Neuronal stem cell (in vitro differentiated cells): ENCODE measurements around the gene UNG. TPM values are rescaled to one million over a fixed set of nuclear protein-coding genes. Genes with fewer than 3 reads are reported as not detected.

Experiments
- DNase-seq: peaks from one replicate; pipeline ENCODE4 v3.0.0-alpha.2; 2013; ENCODE audit warnings: low spot score
- H2AFZ ChIP-seq: one replicate; pipeline ENCODE4 v1.6.1; 2013; ENCODE audit warnings: mild to moderate bottlenecking, low read length, inconsistent platforms
- H2AK5ac ChIP-seq: 2 replicates; pipeline ENCODE4 v1.6.1; 2013; ENCODE audit warnings: low read depth, mild to moderate bottlenecking, inconsistent platforms, low read length, moderate library complexity, mixed read lengths
- H2BK120ac ChIP-seq: 2 replicates; pipeline ENCODE4 v1.6.1; 2013; ENCODE audit warnings: low read depth, mild to moderate bottlenecking, inconsistent platforms, low read length, moderate library complexity, mixed read lengths
- H2BK12ac ChIP-seq: one replicate; pipeline ENCODE4 v1.6.1; 2013; ENCODE audit warnings: low read length, inconsistent platforms
- H2BK15ac ChIP-seq: 2 replicates; pipeline ENCODE4 v1.6.1; 2013; ENCODE audit warnings: mild to moderate bottlenecking, low read length, inconsistent platforms, mixed read lengths
- H2BK5ac ChIP-seq: one replicate; pipeline ENCODE4 v1.6.1; 2013; ENCODE audit warnings: inconsistent platforms, mild to moderate bottlenecking, low read length, moderate library complexity
- H3K14ac ChIP-seq: one replicate; pipeline ENCODE4 v1.6.1; 2013; ENCODE audit warnings: low read length, inconsistent platforms
- H3K18ac ChIP-seq: 2 replicates; pipeline ENCODE4 v1.6.1; 2013; ENCODE audit warnings: low read length, inconsistent platforms
- H3K23ac ChIP-seq: 2 replicates; pipeline ENCODE4 v1.6.1; 2013; ENCODE audit warnings: low read depth, mild to moderate bottlenecking, mixed read lengths, low read length, inconsistent platforms; ENCODE audit not compliant: poor library complexity
- H3K27ac ChIP-seq: replicated peaks from 3 replicates; pipeline ENCODE4 v1.5.1; 2013; ENCODE audit warnings: low read length, inconsistent platforms
- H3K27me3 ChIP-seq, 3 experiments: 2 replicates each; pipeline ENCODE4 v1.6.1; 2013; ENCODE audit warnings: low read length in 3 of 3, mild to moderate bottlenecking in 2 of 3, inconsistent platforms in 1 of 3, low read depth in 1 of 3, mixed read lengths in 1 of 3, moderate library complexity in 1 of 3; ENCODE audit not compliant: control insufficient read depth in 3 of 3, insufficient read depth in 3 of 3
- H3K36me3 ChIP-seq, 2 donors: replicated peaks in 1 of 2; 2 replicates each; pipeline ENCODE4 v1.6.1; 2013; ENCODE audit warnings: low read length in 2 of 2; ENCODE audit not compliant: control insufficient read depth in 2 of 2, insufficient read depth in 2 of 2
- H3K4ac ChIP-seq: 2 replicates; pipeline ENCODE4 v1.6.1; 2013; ENCODE audit warnings: inconsistent platforms, mild to moderate bottlenecking, low read length, moderate library complexity
- H3K4me1 ChIP-seq, 2 donors: 1 replicate in 1 of 2; 2 replicates in 1 of 2; pipeline ENCODE4 v1.6.1; 2013; ENCODE audit warnings: low read length in 2 of 2, low read depth in 1 of 2; ENCODE audit not compliant: control insufficient read depth in 2 of 2, insufficient read depth in 1 of 2
- H3K4me2 ChIP-seq: one replicate; pipeline ENCODE4 v1.6.1; 2013; ENCODE audit warnings: mild to moderate bottlenecking, low read length, inconsistent platforms; ENCODE audit not compliant: insufficient read depth, poor library complexity, severe bottlenecking
- H3K4me3 ChIP-seq, 2 donors: 2 replicates each; pipeline ENCODE4 v1.5.1; 2013; ENCODE audit warnings: low read length in 2 of 2, mild to moderate bottlenecking in 2 of 2, inconsistent platforms in 1 of 2, moderate library complexity in 1 of 2
- H3K79me1 ChIP-seq: one replicate; pipeline ENCODE4 v1.6.1; 2013; ENCODE audit warnings: low read depth, mild to moderate bottlenecking, inconsistent platforms, low read length, moderate library complexity
- H3K9ac ChIP-seq: one replicate; pipeline ENCODE4 v1.6.1; 2013; ENCODE audit warnings: mild to moderate bottlenecking, low read depth, low read length, inconsistent platforms; ENCODE audit not compliant: poor library complexity
- H3K9me3 ChIP-seq, 2 donors: replicated peaks in 1 of 2; 2 replicates each; pipeline versions ENCODE3 to v1.6.1; 2013; ENCODE audit warnings: low read length in 2 of 2, mild to moderate bottlenecking in 2 of 2, inconsistent platforms in 1 of 2, low read depth in 1 of 2, mixed read lengths in 1 of 2, moderate library complexity in 1 of 2; ENCODE audit not compliant: control insufficient read depth in 2 of 2, insufficient read depth in 1 of 2
- H4K8ac ChIP-seq: one replicate; pipeline ENCODE4 v1.6.1; 2013; ENCODE audit warnings: low read depth, mild to moderate bottlenecking, inconsistent platforms, low read length, moderate library complexity
- H4K91ac ChIP-seq: one replicate; pipeline ENCODE4 v1.6.1; 2013; ENCODE audit warnings: low read length, low read depth, mild to moderate bottlenecking, inconsistent platforms; ENCODE audit not compliant: poor library complexity
- WGBS, 2 donors: extraction: QIAGEN DNeasy Blood & Tissue Kit; methylation state at CpG; one replicate each; pipeline ENCODE4 v1.1.7; 2013; ENCODE audit warnings: missing lambda C conversion rate in 2 of 2, mixed read lengths in 1 of 2; ENCODE audit not compliant: insufficient read length in 2 of 2, insufficient replicate concordance in 1 of 2; ENCODE audit errors: extremely low coverage in 2 of 2; 5-methylcytosine and 5-hydroxymethylcytosine counted together
- small RNA-seq: library from polyadenylated mRNA; stranded (forward); fragments of <200 nt; extraction: miRNeasy Mini kit (QIAGEN cat#:217004); gene quantifications from one replicate; pipeline ENCODE3, GENCODE V24; 2013; ENCODE audit not compliant: insufficient read depth

Gene UNG

GRCh38 chr12:109160433-109160832, 63.0 kb downstream of the UNG start:
- Histone ChIP-seq H4K8ac (no peak overlapping the region), H3K9ac (no peak overlapping the region), H4K91ac (no peak overlapping the region), H2BK15ac (no peak overlapping the region), H3K36me3 (no peaks in the 10 kb centered on the region), H3K14ac (no peak overlapping the region), H3K27ac (no peak overlapping the region), H3K79me1 (no peaks in the 10 kb centered on the region), H3K18ac (no peak overlapping the region), H3K27me3 (no peaks in the 10 kb centered on the region), H2AFZ (no peak overlapping the region), H3K4ac (no peak overlapping the region), H2BK12ac (no peak overlapping the region), H2BK120ac (no peak overlapping the region), H3K4me3 (no peak overlapping the region), H2BK5ac (no peak overlapping the region), H2AK5ac (no peak overlapping the region), H3K23ac (no peak overlapping the region), H3K4me1 (no peaks in the 10 kb centered on the region), H3K9me3 (no peaks in the 10 kb centered on the region), H3K4me2 (no peak overlapping the region)
- no CpG with 5 or more reads among the region's 7 CpGs for WGBS, 2 donors
- DNase-seq = no peak

Small RNAs within 50 kb of the gene (small RNA-seq; reads per million reads assigned to genes)
- not detected for gene RNA5SP372
